Measurements from ENCODE around the gene PLD1.
"Not testable (repeated sequence)": the region's sequence is repeated elsewhere in the genome, so short reads cannot be mapped to it uniquely, and the experiment has no call there.

The PLD1 gene

GRCh38 chr3:171700157-171700556 lies 110.1 kb downstream of the PLD1 start:
- Histone ChIP-seq H3K4me3 (ENCODE audit: low read length) (no peak overlapping the region), H3K23ac (ENCODE audit: low read length) (no peak overlapping the region)
- WGBS (ENCODE audit: extremely low coverage, insufficient coverage, low lambda C conversion rate): no CpG with 5 or more reads among the region's 2 CpGs

GRCh38 chr3:171699601-171700000 lies 110.7 kb downstream of the PLD1 start:
- Histone ChIP-seq H3K23ac (ENCODE audit: low read length) (no peak overlapping the region), H3K56ac (ENCODE audit: low read length) (no peak overlapping the region), H3K9ac (ENCODE audit: low read length) (no peak overlapping the region), H3K79me1 (ENCODE audit: low read length) (no peaks in the 10 kb centered on the region), H3K4me3 (ENCODE audit: low read length) (no peak overlapping the region), H2AK5ac (ENCODE audit: low read length) (no peak overlapping the region), H3K4me1 (ENCODE audit: control insufficient read depth, low read depth, low read length) (no peaks in the 10 kb centered on the region), H3K4me2 (ENCODE audit: low read length) (no peak overlapping the region), H3K27ac (ENCODE audit: low read depth, low read length) (no peak overlapping the region), H2BK5ac (ENCODE audit: low read length) (no peak overlapping the region), H2BK120ac (ENCODE audit: low read depth, low read length) (no peak overlapping the region), H4K5ac (ENCODE audit: low read length) (no peak overlapping the region), H3K36me3 (ENCODE audit: control insufficient read depth, insufficient read depth, low read length) (no peaks in the 10 kb centered on the region), H4K8ac (ENCODE audit: low read depth, low read length) (no peak overlapping the region), H3K27me3 (ENCODE audit: insufficient read depth, low read length, poor library complexity) (no peaks in the 10 kb centered on the region), H3K4ac (ENCODE audit: low read depth, low read length) (no peak overlapping the region), H3K18ac (ENCODE audit: low read length) (no peak overlapping the region), H3K79me2 (ENCODE audit: control insufficient read depth, insufficient read depth, low read length) (no peaks in the 10 kb centered on the region), H2BK15ac (replicated peaks; ENCODE audit: low read depth) (no peak overlapping the region)
- no CpG with 5 or more reads among the region's 5 CpGs for WGBS (ENCODE audit: extremely low coverage, insufficient coverage, low lambda C conversion rate)
- no peak for DNase-seq

More at GRCh38 chr3:171700157-171700556, 110.1 kb downstream of the PLD1 start:
- Histone ChIP-seq H2BK15ac (replicated peaks; ENCODE audit: low read depth) (no peak overlapping the region), H2AK5ac (ENCODE audit: low read length) (no peak overlapping the region), H4K5ac (ENCODE audit: low read length) (no peak overlapping the region), H3K4ac (ENCODE audit: low read depth, low read length) (no peak overlapping the region), H3K4me1 (ENCODE audit: control insufficient read depth, low read depth, low read length) (no peaks in the 10 kb centered on the region), H3K27me3 (ENCODE audit: insufficient read depth, low read length, poor library complexity) (no peaks in the 10 kb centered on the region), H4K8ac (ENCODE audit: low read depth, low read length) (no peak overlapping the region), H3K79me1 (ENCODE audit: low read length) (no peaks in the 10 kb centered on the region), H2BK5ac (ENCODE audit: low read length) (no peak overlapping the region), H3K56ac (ENCODE audit: low read length) (no peak overlapping the region), H2BK120ac (ENCODE audit: low read depth, low read length) (no peak overlapping the region), H3K9ac (ENCODE audit: low read length) (no peak overlapping the region), H3K4me2 (ENCODE audit: low read length) (no peak overlapping the region), H3K18ac (ENCODE audit: low read length) (no peak overlapping the region), H3K27ac (ENCODE audit: low read depth, low read length) (no peak overlapping the region), H3K36me3 (ENCODE audit: control insufficient read depth, insufficient read depth, low read length) (no peaks in the 10 kb centered on the region), H3K79me2 (ENCODE audit: control insufficient read depth, insufficient read depth, low read length) (no peaks in the 10 kb centered on the region)
- no peak for DNase-seq

- Histone ChIP-seq H3K9ac (ENCODE audit: low read length) (no peak overlapping the region), H3K4me1 (ENCODE audit: control insufficient read depth, low read depth, low read length) (no peaks in the 10 kb centered on the region), H3K4ac (ENCODE audit: low read depth, low read length) (no peak overlapping the region), H3K27ac (ENCODE audit: low read depth, low read length) (no peak overlapping the region), H2BK15ac (replicated peaks; ENCODE audit: low read depth) (no peak overlapping the region), H3K4me3 (ENCODE audit: low read length) (no peak overlapping the region), H2BK5ac (ENCODE audit: low read length) (no peak overlapping the region), H3K18ac (ENCODE audit: low read length) (no peak overlapping the region), H4K5ac (ENCODE audit: low read length) (no peak overlapping the region), H3K36me3 (ENCODE audit: control insufficient read depth, insufficient read depth, low read length) (no peaks in the 10 kb centered on the region), H3K27me3 (ENCODE audit: insufficient read depth, low read length, poor library complexity) (no peaks in the 10 kb centered on the region), H2BK120ac (ENCODE audit: low read depth, low read length) (no peak overlapping the region), H3K79me1 (ENCODE audit: low read length) (no peaks in the 10 kb centered on the region), H3K56ac (ENCODE audit: low read length) (no peak overlapping the region), H3K23ac (ENCODE audit: low read length) (no peak overlapping the region), H3K79me2 (ENCODE audit: control insufficient read depth, insufficient read depth, low read length) (no peaks in the 10 kb centered on the region), H3K4me2 (ENCODE audit: low read length) (no peak overlapping the region), H4K8ac (ENCODE audit: low read depth, low read length) (no peak overlapping the region), H2AK5ac (ENCODE audit: low read length) (no peak overlapping the region)
- DNase-seq: no peak
- no CpG with 5 or more reads among the region's 6 CpGs for WGBS (ENCODE audit: extremely low coverage, insufficient coverage, low lambda C conversion rate)
Observed at GRCh38 chr3:171696805-171697204, 113.5 kb downstream of the PLD1 start.

GRCh38 chr3:171695426-171695825 lies 114.9 kb downstream of the PLD1 start:
- Histone ChIP-seq H3K4me2 (ENCODE audit: low read length) (no peak overlapping the region), H3K18ac (ENCODE audit: low read length) (no peak overlapping the region), H3K23ac (ENCODE audit: low read length) (no peak overlapping the region), H3K79me2 (ENCODE audit: control insufficient read depth, insufficient read depth, low read length) (no peaks in the 10 kb centered on the region), H3K56ac (ENCODE audit: low read length) (no peak overlapping the region), H3K4me1 (ENCODE audit: control insufficient read depth, low read depth, low read length) (no peaks in the 10 kb centered on the region), H4K8ac (ENCODE audit: low read depth, low read length) (no peak overlapping the region), H2AK5ac (ENCODE audit: low read length) (no peak overlapping the region), H3K4ac (ENCODE audit: low read depth, low read length) (no peak overlapping the region), H2BK15ac (replicated peaks; ENCODE audit: low read depth) (no peak overlapping the region), H2BK5ac (ENCODE audit: low read length) (no peak overlapping the region), H3K4me3 (ENCODE audit: low read length) (no peak overlapping the region), H3K36me3 (ENCODE audit: control insufficient read depth, insufficient read depth, low read length) (no peaks in the 10 kb centered on the region), H3K27ac (ENCODE audit: low read depth, low read length) (no peak overlapping the region), H4K5ac (ENCODE audit: low read length) (no peak overlapping the region), H3K79me1 (ENCODE audit: low read length) (no peaks in the 10 kb centered on the region), H3K9ac (ENCODE audit: low read length) (no peak overlapping the region), H2BK120ac (ENCODE audit: low read depth, low read length) (no peak overlapping the region), H3K27me3 (ENCODE audit: insufficient read depth, low read length, poor library complexity) (no peaks in the 10 kb centered on the region)
- no peak for DNase-seq
- WGBS (ENCODE audit: extremely low coverage, insufficient coverage, low lambda C conversion rate): no CpG with 5 or more reads among the region's 1 CpG

- Histone ChIP-seq H3K27me3 (ENCODE audit: insufficient read depth, low read length, poor library complexity) (no peaks in the 10 kb centered on the region), H3K4ac (ENCODE audit: low read depth, low read length) (no peak overlapping the region), H3K36me3 (ENCODE audit: control insufficient read depth, insufficient read depth, low read length) (no peaks in the 10 kb centered on the region), H2BK5ac (ENCODE audit: low read length) (no peak overlapping the region), H3K4me1 (ENCODE audit: control insufficient read depth, low read depth, low read length) (no peaks in the 10 kb centered on the region), H3K9ac (ENCODE audit: low read length) (no peak overlapping the region), H3K79me2 (ENCODE audit: control insufficient read depth, insufficient read depth, low read length) (no peaks in the 10 kb centered on the region), H2BK120ac (ENCODE audit: low read depth, low read length) (no peak overlapping the region), H3K23ac (ENCODE audit: low read length) (no peak overlapping the region), H2AK5ac (ENCODE audit: low read length) (no peak overlapping the region), H3K4me3 (ENCODE audit: low read length) (no peak overlapping the region), H2BK15ac (replicated peaks; ENCODE audit: low read depth) (no peak overlapping the region), H3K4me2 (ENCODE audit: low read length) (no peak overlapping the region), H4K8ac (ENCODE audit: low read depth, low read length) (no peak overlapping the region), H3K27ac (ENCODE audit: low read depth, low read length) (no peak overlapping the region), H3K18ac (ENCODE audit: low read length) (no peak overlapping the region), H4K5ac (ENCODE audit: low read length) (no peak overlapping the region), H3K79me1 (ENCODE audit: low read length) (no peaks in the 10 kb centered on the region), H3K56ac (ENCODE audit: low read length) (no peak overlapping the region)
- no peak for DNase-seq
- no CpG with 5 or more reads among the region's 1 CpG for WGBS (ENCODE audit: extremely low coverage, insufficient coverage, low lambda C conversion rate)
Observed at GRCh38 chr3:171694888-171695287, 115.4 kb downstream of the PLD1 start.

- not testable (repeated sequence) for H3K27ac ChIP-seq (ENCODE audit: low read depth, low read length)
Observed at GRCh38 chr3:171692551-171692950, 117.7 kb downstream of the PLD1 start.

More at GRCh38 chr3:171692551-171692950, 117.7 kb downstream of the PLD1 start:
- H3K27me3 ChIP-seq (ENCODE audit: insufficient read depth, low read length, poor library complexity); H3K79me1 ChIP-seq (ENCODE audit: low read length); H3K18ac ChIP-seq (ENCODE audit: low read length); DNase-seq; H3K36me3 ChIP-seq (ENCODE audit: control insufficient read depth, insufficient read depth, low read length); H3K4me2 ChIP-seq (ENCODE audit: low read length); H4K5ac ChIP-seq (ENCODE audit: low read length); H2BK120ac ChIP-seq (ENCODE audit: low read depth, low read length); H3K23ac ChIP-seq (ENCODE audit: low read length); H3K79me2 ChIP-seq (ENCODE audit: control insufficient read depth, insufficient read depth, low read length); H3K4me1 ChIP-seq (ENCODE audit: control insufficient read depth, low read depth, low read length); H3K56ac ChIP-seq (ENCODE audit: low read length); H2BK5ac ChIP-seq (ENCODE audit: low read length); H4K8ac ChIP-seq (ENCODE audit: low read depth, low read length); H2BK15ac ChIP-seq (replicated peaks; ENCODE audit: low read depth); H3K9ac ChIP-seq (ENCODE audit: low read length); H2AK5ac ChIP-seq (ENCODE audit: low read length); H3K4ac ChIP-seq (ENCODE audit: low read depth, low read length); H3K4me3 ChIP-seq (ENCODE audit: low read length): not testable (repeated sequence)
- no CpG with 5 or more reads among the region's 9 CpGs for WGBS (ENCODE audit: extremely low coverage, insufficient coverage, low lambda C conversion rate)

All from mesendoderm (in vitro differentiated cells).